Right atrium auricular region (tissue), 2 donors: ENCODE data around the gene STIM1. TPM values are rescaled to one million over a fixed set of nuclear protein-coding genes. Genes with fewer than 3 reads are reported as not detected.

Source experiments
- DNase-seq: peaks from one replicate; pipeline ENCODE4 v3.0.0-alpha.2; 2019; ENCODE audit warnings: low spot score
- H3K27ac ChIP-seq, 2 donors: fragments of 200-600 bp; sonication (generic); 1 replicate in 1 of 2; 2 replicates in 1 of 2; pipeline ENCODE4 v1.5.1; 2016 to 2019
- H3K27me3 ChIP-seq, 2 donors: fragments of 200-600 bp; sonication (generic); one replicate each; pipeline versions ENCODE4 v1.5.1 to v1.6.0; 2017 to 2019
- H3K36me3 ChIP-seq: fragments of 200-600 bp; sonication (generic); one replicate; pipeline ENCODE4 v1.5.1; 2016
- H3K4me1 ChIP-seq, 2 donors: fragments of 200-600 bp; sonication (generic); one replicate each; pipeline versions ENCODE4 v1.5.1 to v1.6.0; 2017 to 2019
- H3K4me3 ChIP-seq, 2 donors: fragments of 200-600 bp; sonication (generic); 1 replicate in 1 of 2; 2 replicates in 1 of 2; pipeline ENCODE4 v1.5.1; 2017 to 2019; ENCODE audit warnings: mild to moderate bottlenecking in 1 of 2, moderate library complexity in 1 of 2
- H3K9me3 ChIP-seq, 2 donors: fragments of 200-600 bp; sonication (generic); one replicate each; pipeline ENCODE4 v1.5.1; 2019
- CTCF ChIP-seq, 2 donors: fragments of 200-600 bp; sonication (generic); IDR thresholded peaks; one replicate each; pipeline ENCODE4 v1.5.1; 2019; ENCODE audit warnings: antibody characterized with exemption in 2 of 2
- total RNA-seq, 2 donors: library from RNA; depleted of rRNA; stranded (reverse); fragments of >200 nt; gene quantifications; one replicate each; pipeline ENCODE4 v1.1.0, GENCODE V29; 2016

The STIM1 gene
- total RNA-seq, 2 donors from 2014 or later = 15.4 to 16.6 TPM

DNA sequence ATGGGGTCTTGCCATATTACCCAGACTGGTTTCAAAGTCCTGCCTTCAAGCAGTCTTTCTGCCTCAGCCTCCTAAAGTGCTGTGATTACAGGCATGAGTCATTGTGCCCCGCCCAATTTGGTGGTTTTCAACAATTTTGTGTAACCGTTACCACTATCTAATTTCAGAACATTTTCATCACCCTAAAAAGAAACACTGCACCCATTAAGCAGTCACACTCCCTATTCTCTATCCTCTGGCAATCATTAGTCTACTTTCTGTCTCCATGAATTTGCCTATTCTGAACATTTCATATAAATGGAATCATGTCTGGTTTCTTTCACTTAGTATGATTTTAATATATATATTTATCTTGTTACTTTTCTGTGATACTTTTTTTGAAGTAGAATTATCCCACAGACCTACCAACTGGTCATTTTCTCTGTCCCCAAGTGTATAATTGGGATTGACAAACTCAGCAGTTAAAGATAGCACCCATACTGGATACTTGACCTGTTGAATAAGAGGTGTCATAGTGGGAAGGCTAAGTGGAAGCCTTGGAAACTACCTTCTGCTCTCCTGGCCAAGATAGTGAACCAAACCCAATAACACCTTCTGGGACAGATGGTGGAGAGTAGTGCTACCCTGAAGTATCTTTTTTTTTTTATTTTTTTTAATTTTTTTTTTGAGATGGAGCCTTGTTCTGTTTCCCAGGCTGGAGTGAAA is 64.8 kb downstream of the STIM1 start:
- peak; percentile 75 for DNase-seq
- H3K36me3 ChIP-seq = no peaks in the 10 kb centered on the region
- H3K4me3 ChIP-seq = no peak overlapping the region
- H3K27ac ChIP-seq = no peak overlapping the region
- H3K27me3 ChIP-seq = no peaks in the 10 kb centered on the region
- peaks cover 0 to 8% of the 10 kb centered on the region in 2 donors for H3K4me1 ChIP-seq
- TF ChIP-seq CTCF (IDR thresholded peaks at IDR 0.05) = no peak
- H3K9me3 ChIP-seq = no peaks in the 10 kb centered on the region

DNA sequence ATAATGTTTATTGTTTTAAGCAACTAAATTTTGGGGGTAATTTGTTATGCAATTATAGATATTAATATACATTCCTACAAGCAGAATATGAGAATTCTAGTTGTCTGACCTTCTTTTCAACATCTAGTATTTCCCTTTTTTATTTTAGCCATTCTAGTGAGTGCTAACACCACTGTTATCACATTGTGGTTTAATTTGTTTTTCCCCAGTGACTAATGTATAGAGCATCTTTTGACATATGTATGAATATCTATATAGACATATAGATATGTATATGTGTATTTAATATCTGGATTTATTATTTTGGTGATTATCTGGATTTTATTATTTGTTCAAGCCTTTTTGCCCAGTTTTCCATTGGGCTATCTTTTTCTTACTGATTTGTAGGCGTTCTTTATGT is 66.6 kb downstream of the STIM1 start:
- no peak overlapping the region for H3K4me3 ChIP-seq
- no peaks in the 10 kb centered on the region for H3K9me3 ChIP-seq
- no peak overlapping the region for H3K27ac ChIP-seq
- TF ChIP-seq CTCF (IDR thresholded peaks at IDR 0.05) = no peak
- no peak for DNase-seq
- no peaks in the 10 kb centered on the region for H3K27me3 ChIP-seq
- peaks cover 0 to 8% of the 10 kb centered on the region in 2 donors for H3K4me1 ChIP-seq
- H3K36me3 ChIP-seq = no peaks in the 10 kb centered on the region

DNA sequence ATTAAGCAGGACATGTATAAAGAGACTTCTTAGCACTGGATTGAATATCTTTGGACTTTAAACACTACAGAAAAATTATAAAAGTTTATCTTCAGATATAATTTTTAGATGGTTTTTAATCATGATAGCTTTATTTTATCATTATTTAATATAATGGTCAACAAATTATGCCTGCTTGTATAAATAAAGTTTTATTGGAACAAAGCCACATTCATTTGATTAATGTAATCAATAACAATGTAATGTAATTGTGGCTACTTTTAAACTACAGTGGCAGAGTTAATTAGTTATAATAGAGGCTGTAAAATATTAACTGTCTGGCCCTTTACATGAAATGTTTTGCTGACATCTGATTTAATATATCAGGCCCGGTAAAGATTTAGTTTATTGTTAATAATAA is 70.0 kb downstream of the STIM1 start:
- no peak for TF ChIP-seq CTCF (IDR thresholded peaks at IDR 0.05)
- no peak overlapping the region for H3K27ac ChIP-seq
- DNase-seq = no peak

DNA sequence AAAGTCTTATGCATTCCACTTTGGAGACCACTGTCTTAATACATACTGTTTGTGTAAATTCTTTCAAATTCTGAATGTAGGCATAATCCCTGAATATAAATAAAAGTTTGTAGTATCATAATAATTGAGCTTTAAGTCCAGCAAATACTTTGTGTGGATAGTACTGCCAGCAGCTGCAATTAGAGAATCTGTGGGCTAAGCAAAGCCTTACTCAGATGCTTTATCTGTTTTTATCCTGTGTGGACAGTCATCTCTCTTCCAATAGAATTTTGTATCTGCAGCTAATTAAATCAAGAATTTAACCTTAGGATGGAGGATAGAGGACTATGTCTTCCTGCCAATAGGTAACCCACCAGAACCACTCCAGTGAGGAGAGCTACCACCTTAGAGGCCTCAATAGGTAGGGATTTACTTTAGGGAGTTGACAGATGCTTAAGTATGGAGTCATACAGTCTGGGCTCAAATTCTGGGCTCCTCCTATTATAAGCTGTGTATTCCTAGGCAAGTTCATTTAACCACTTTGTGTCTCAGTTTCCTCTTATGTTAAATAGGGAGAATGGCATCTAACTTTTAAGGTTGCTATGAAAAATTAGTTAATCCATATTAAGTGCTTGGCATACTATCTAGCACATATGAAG is 71.1 kb downstream of the STIM1 start:
- Histone ChIP-seq H3K36me3 (no peaks in the 10 kb centered on the region), H3K27ac (no peak overlapping the region), H3K4me1 (peaks cover 0 to 14% of the 10 kb centered on the region in 2 donors), H3K4me3 (no peak overlapping the region), H3K9me3 (no peaks in the 10 kb centered on the region), H3K27me3 (no peaks in the 10 kb centered on the region)
- DNase-seq = no peak
- TF ChIP-seq CTCF (IDR thresholded peaks at IDR 0.05) = no peak

More for the DNA sequence above, 70.0 kb downstream of the STIM1 start:
- no peaks in the 10 kb centered on the region for H3K36me3 ChIP-seq
- H3K4me3 ChIP-seq = no peak overlapping the region
- H3K27me3 ChIP-seq = no peaks in the 10 kb centered on the region
- peaks cover 0 to 14% of the 10 kb centered on the region in 2 donors for H3K4me1 ChIP-seq
- no peaks in the 10 kb centered on the region for H3K9me3 ChIP-seq

DNA sequence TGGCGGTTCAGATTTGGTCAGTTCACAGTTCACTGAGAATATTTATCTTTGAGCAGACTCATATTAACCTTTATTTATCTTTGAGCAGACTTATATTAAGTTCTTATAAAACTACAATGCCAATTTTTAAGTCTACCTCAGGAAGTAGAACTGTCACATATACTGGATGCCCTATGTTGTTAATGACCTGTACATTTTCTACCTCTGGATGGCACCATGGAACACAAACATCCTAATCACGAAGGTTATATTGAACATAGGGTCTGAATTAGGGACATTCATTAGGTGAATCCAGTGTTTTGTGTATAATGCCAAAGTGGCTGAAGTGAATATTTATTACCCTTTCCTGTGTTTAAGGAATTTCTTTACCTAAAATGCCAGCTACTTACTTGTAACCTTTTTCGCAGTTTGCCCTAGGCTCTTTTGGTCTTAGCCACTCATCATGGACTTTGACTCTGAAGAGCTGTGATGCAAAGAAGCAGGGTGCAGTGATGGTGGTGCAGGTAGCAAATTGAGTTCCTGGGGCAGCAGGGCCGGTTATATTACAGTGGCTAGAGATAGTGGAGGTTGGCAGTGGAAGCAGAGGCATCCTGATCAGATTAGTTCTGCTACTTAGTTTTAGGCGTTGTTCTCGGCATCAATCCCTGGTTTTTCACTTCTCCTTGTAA is 71.8 kb downstream of the STIM1 start:
- H3K27ac ChIP-seq = no peak overlapping the region
- H3K36me3 ChIP-seq = no peaks in the 10 kb centered on the region
- peaks cover 0 to 14% of the 10 kb centered on the region in 2 donors for H3K4me1 ChIP-seq
- no peaks in the 10 kb centered on the region for H3K9me3 ChIP-seq
- TF ChIP-seq CTCF (IDR thresholded peaks at IDR 0.05) = no peak
- H3K4me3 ChIP-seq = no peak overlapping the region
- no peak for DNase-seq
- H3K27me3 ChIP-seq = no peaks in the 10 kb centered on the region
